Mesendoderm (in vitro differentiated cells): Measurements from ENCODE around the gene NOX5.

Source experiments
- DNase-seq: peaks from one replicate; pipeline ENCODE4 v3.0.0; 2013
- H2AK5ac ChIP-seq: 2 replicates; pipeline ENCODE4 v1.6.1; 2013; ENCODE audit warnings: low read length, inconsistent platforms
- H2BK120ac ChIP-seq: 2 replicates; pipeline ENCODE4 v1.6.1; 2013; ENCODE audit warnings: low read depth, mild to moderate bottlenecking, low read length, moderate library complexity, mixed read lengths
- H2BK15ac ChIP-seq: replicated peaks from 2 replicates; pipeline ENCODE4 v1.6.1; 2013; ENCODE audit warnings: low read depth, mild to moderate bottlenecking, moderate library complexity
- H2BK5ac ChIP-seq: 2 replicates; pipeline ENCODE4 v1.6.1; 2013; ENCODE audit warnings: low read length, inconsistent platforms
- H3K18ac ChIP-seq: 2 replicates; pipeline ENCODE4 v1.6.1; 2013; ENCODE audit warnings: mild to moderate bottlenecking, low read length, mixed read lengths
- H3K23ac ChIP-seq: one replicate; pipeline ENCODE4 v1.6.1; 2013; ENCODE audit warnings: low read length
- H3K27ac ChIP-seq: 2 replicates; pipeline ENCODE4 v1.5.1; 2013; ENCODE audit warnings: low read depth, mild to moderate bottlenecking, inconsistent platforms, low read length, moderate library complexity
- H3K27me3 ChIP-seq: 2 replicates; pipeline ENCODE4 v1.6.1; 2013; ENCODE audit warnings: low read length, control low read depth, mild to moderate bottlenecking, inconsistent platforms; ENCODE audit not compliant: insufficient read depth, poor library complexity
- H3K36me3 ChIP-seq: 2 replicates; pipeline ENCODE4 v1.6.1; 2013; ENCODE audit warnings: low read length, inconsistent platforms; ENCODE audit not compliant: control insufficient read depth, insufficient read depth
- H3K4ac ChIP-seq: one replicate; pipeline ENCODE4 v1.6.1; 2013; ENCODE audit warnings: low read depth, mild to moderate bottlenecking, low read length, moderate library complexity
- H3K4me1 ChIP-seq: 2 replicates; pipeline ENCODE4 v1.6.1; 2013; ENCODE audit warnings: low read depth, low read length, inconsistent platforms; ENCODE audit not compliant: control insufficient read depth
- H3K4me2 ChIP-seq: 2 replicates; pipeline ENCODE4 v1.6.1; 2013; ENCODE audit warnings: low read length
- H3K4me3 ChIP-seq: 2 replicates; pipeline ENCODE4 v1.5.1; 2013; ENCODE audit warnings: mild to moderate bottlenecking, low read length
- H3K56ac ChIP-seq: one replicate; pipeline ENCODE4 v1.6.1; 2013; ENCODE audit warnings: low read length
- H3K79me1 ChIP-seq: 2 replicates; pipeline ENCODE4 v1.6.1; 2013; ENCODE audit warnings: low read length, inconsistent platforms
- H3K79me2 ChIP-seq: 2 replicates; pipeline ENCODE4 v1.6.1; 2013; ENCODE audit warnings: mild to moderate bottlenecking, low read length; ENCODE audit not compliant: control insufficient read depth, insufficient read depth
- H3K9ac ChIP-seq: 2 replicates; pipeline ENCODE4 v1.6.1; 2013; ENCODE audit warnings: low read length, inconsistent platforms
- H4K5ac ChIP-seq: one replicate; pipeline ENCODE4 v1.6.1; 2013; ENCODE audit warnings: low read length
- H4K8ac ChIP-seq: one replicate; pipeline ENCODE4 v1.6.1; 2013; ENCODE audit warnings: low read depth, mild to moderate bottlenecking, control low read depth, low read length, moderate library complexity
- WGBS: extraction: QIAGEN DNeasy Blood & Tissue Kit; methylation state at CpG from one replicate; pipeline ENCODE4 v1.1.7; 2013; ENCODE audit warnings: low lambda C conversion rate, missing lambda C conversion rate; ENCODE audit not compliant: insufficient coverage; ENCODE audit errors: extremely low coverage; 5-methylcytosine and 5-hydroxymethylcytosine counted together

Gene NOX5

GRCh38 chr15:69039516-69040225 is 25.2 kb downstream of the NOX5 start:
- Histone ChIP-seq H2BK5ac (no peak overlapping the region), H4K5ac (no peak overlapping the region), H2BK120ac (no peak overlapping the region), H3K56ac (no peak overlapping the region), H3K18ac (no peak overlapping the region), H4K8ac (no peak overlapping the region), H3K79me1 (no peaks in the 10 kb centered on the region), H3K27ac (no peak overlapping the region), H2BK15ac (no peak overlapping the region), H3K23ac (peak overlapping the region; percentile 80), H3K4me2 (no peak overlapping the region), H2AK5ac (no peak overlapping the region), H3K4me1 (no peaks in the 10 kb centered on the region), H3K79me2 (no peaks in the 10 kb centered on the region), H3K9ac (no peak overlapping the region), H3K4me3 (no peak overlapping the region), H3K27me3 (no peaks in the 10 kb centered on the region), H3K4ac (no peak overlapping the region), H3K36me3 (no peaks in the 10 kb centered on the region)
- no CpG with 5 or more reads among the region's 6 CpGs for WGBS
- DNase-seq: no peak

DNA sequence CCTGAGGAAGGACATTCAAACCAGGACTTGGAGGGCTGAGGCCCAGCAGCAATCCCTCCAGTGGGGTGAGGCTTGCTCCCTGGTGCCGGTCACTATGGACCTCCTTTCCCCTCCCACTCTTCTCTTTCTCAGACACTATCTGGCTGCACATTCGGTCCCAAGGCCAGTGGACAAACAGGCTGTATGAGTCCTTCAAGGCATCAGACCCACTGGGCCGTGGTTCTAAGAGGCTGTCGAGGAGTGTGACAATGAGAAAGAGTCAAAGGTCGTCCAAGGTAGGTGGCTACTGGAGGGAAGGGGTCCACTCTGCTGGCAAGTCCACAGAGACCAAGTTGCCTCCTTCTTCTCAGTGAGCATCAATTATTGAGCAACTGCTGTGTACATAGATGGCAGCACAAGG is 28.0 kb downstream of the NOX5 start:
- Histone ChIP-seq H3K56ac (no peak overlapping the region), H3K18ac (no peak overlapping the region), H3K27me3 (no peaks in the 10 kb centered on the region), H2AK5ac (no peak overlapping the region), H4K5ac (no peak overlapping the region), H2BK15ac (no peak overlapping the region), H3K4me2 (no peak overlapping the region), H3K4ac (no peak overlapping the region), H3K27ac (no peak overlapping the region), H3K79me2 (no peaks in the 10 kb centered on the region), H3K79me1 (no peaks in the 10 kb centered on the region), H4K8ac (no peak overlapping the region), H3K9ac (no peak overlapping the region), H2BK5ac (no peak overlapping the region), H3K36me3 (no peaks in the 10 kb centered on the region), H3K23ac (no peak overlapping the region), H3K4me3 (no peak overlapping the region), H2BK120ac (no peak overlapping the region), H3K4me1 (no peaks in the 10 kb centered on the region)
- no peak for DNase-seq
- WGBS: no CpG with 5 or more reads among the region's 5 CpGs

DNA sequence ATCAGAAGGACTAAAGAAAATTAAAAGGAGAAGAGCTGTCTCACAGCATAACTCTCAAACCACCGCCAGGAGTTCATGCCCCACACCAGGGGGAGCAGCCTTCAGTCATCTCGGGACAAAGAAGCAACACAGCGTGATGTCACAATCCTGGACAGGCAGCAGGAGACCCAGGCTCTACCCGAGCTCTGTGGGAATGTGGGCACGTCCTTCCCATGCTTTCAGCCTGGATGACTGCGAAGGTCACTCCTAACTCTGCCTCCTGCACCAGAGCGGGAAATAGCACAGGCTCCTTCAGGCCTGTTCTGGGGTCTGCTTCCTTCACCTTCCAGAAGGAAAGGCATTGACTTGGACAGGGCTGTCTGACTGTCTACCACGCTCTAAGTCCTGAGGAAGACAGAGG is 31.3 kb downstream of the NOX5 start:
- Histone ChIP-seq H2AK5ac (no peak overlapping the region), H3K27me3 (no peaks in the 10 kb centered on the region), H3K4ac (no peak overlapping the region), H3K27ac (no peak overlapping the region), H4K5ac (no peak overlapping the region), H3K4me2 (no peak overlapping the region), H3K36me3 (no peaks in the 10 kb centered on the region), H3K23ac (no peak overlapping the region), H3K9ac (no peak overlapping the region), H3K4me1 (no peaks in the 10 kb centered on the region), H3K79me2 (no peaks in the 10 kb centered on the region), H4K8ac (no peak overlapping the region), H2BK120ac (no peak overlapping the region), H3K18ac (no peak overlapping the region), H3K4me3 (no peak overlapping the region), H2BK5ac (no peak overlapping the region), H2BK15ac (no peak overlapping the region), H3K79me1 (no peaks in the 10 kb centered on the region), H3K56ac (no peak overlapping the region)
- peak; percentile 45 for DNase-seq
- WGBS: no CpG with 5 or more reads among the region's 8 CpGs

DNA sequence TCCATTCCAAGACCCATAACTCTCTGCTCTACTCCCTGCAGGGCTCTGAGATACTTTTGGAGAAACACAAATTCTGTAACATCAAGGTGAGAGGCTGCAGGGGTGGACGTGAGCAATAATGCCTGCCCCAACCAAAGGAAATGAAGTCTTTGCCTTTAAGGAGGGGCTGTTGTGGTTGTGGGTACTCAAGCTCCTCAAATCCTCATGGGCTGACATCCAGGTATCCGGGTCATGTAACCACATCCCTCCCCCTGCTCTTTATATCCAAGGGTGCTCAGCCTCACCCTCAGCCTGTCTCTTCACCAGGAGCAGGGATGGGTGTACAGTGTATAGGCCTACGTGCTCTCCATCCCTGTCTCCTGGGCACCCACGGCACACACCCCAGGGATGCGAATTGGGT is 32.3 kb downstream of the NOX5 start:
- Histone ChIP-seq H3K79me2 (no peaks in the 10 kb centered on the region), H3K18ac (no peak overlapping the region), H3K27me3 (no peaks in the 10 kb centered on the region), H3K4me2 (no peak overlapping the region), H3K56ac (no peak overlapping the region), H4K5ac (no peak overlapping the region), H3K4me3 (no peak overlapping the region), H2AK5ac (no peak overlapping the region), H3K4ac (no peak overlapping the region), H3K79me1 (no peaks in the 10 kb centered on the region), H2BK120ac (no peak overlapping the region), H3K9ac (no peak overlapping the region), H2BK15ac (no peak overlapping the region), H4K8ac (no peak overlapping the region), H3K4me1 (no peaks in the 10 kb centered on the region), H3K27ac (no peak overlapping the region), H3K36me3 (no peaks in the 10 kb centered on the region), H3K23ac (no peak overlapping the region), H2BK5ac (no peak overlapping the region)
- no peak for DNase-seq
- WGBS: no CpG with 5 or more reads among the region's 5 CpGs

- Histone ChIP-seq H2BK15ac (no peak overlapping the region), H3K36me3 (no peaks in the 10 kb centered on the region), H3K9ac (no peak overlapping the region), H3K23ac (no peak overlapping the region), H3K18ac (no peak overlapping the region), H2BK5ac (no peak overlapping the region), H3K27ac (no peak overlapping the region), H3K56ac (no peak overlapping the region), H3K27me3 (no peaks in the 10 kb centered on the region), H3K4me2 (no peak overlapping the region), H3K79me1 (no peaks in the 10 kb centered on the region), H4K5ac (no peak overlapping the region), H3K4me3 (no peak overlapping the region), H3K79me2 (no peaks in the 10 kb centered on the region), H2BK120ac (no peak overlapping the region), H4K8ac (no peak overlapping the region), H3K4me1 (no peaks in the 10 kb centered on the region), H3K4ac (no peak overlapping the region), H2AK5ac (no peak overlapping the region)
- DNase-seq: no peak
- WGBS: no CpG with 5 or more reads among the region's 4 CpGs
Observed at GRCh38 chr15:69049976-69050375, 35.5 kb downstream of the NOX5 start.

GRCh38 chr15:69055251-69055650 is 40.8 kb downstream of the NOX5 start:
- H3K79me1 ChIP-seq: no peaks in the 10 kb centered on the region
- H2BK120ac ChIP-seq: no peak overlapping the region
- H3K27ac ChIP-seq: no peak overlapping the region
- no peak overlapping the region for H3K18ac ChIP-seq
- no peaks in the 10 kb centered on the region for H3K79me2 ChIP-seq
- H3K9ac ChIP-seq: no peak overlapping the region
- no peak overlapping the region for H3K4me3 ChIP-seq
- no peak overlapping the region for H3K56ac ChIP-seq
- DNase-seq: no peak
- H3K4me2 ChIP-seq: no peak overlapping the region
- no peaks in the 10 kb centered on the region for H3K27me3 ChIP-seq
- H3K4me1 ChIP-seq: no peaks in the 10 kb centered on the region
- H3K4ac ChIP-seq: no peak overlapping the region
- no peak overlapping the region for H4K5ac ChIP-seq
- H3K36me3 ChIP-seq: no peaks in the 10 kb centered on the region
- no peak overlapping the region for H2BK5ac ChIP-seq
- no peak overlapping the region for H2BK15ac ChIP-seq
- no peak overlapping the region for H2AK5ac ChIP-seq
- no CpG with 5 or more reads among the region's 10 CpGs for WGBS
- no peak overlapping the region for H3K23ac ChIP-seq
- H4K8ac ChIP-seq: no peak overlapping the region
